IMR-90 (cell line): ENCODE results near the gene CCNT2. TPM values are rescaled to one million over a fixed set of nuclear protein-coding genes. Genes with fewer than 3 reads are reported as not detected.

Experiments
- ATAC-seq: fragments of 200-7000 bp; cut with Tn5 transposase; 2 replicates; pipeline ENCODE4 v1.9.1; 2020; ENCODE audit warnings: low read depth, mild to moderate bottlenecking, moderate library complexity
- BruUV-seq: library from RNA; stranded (reverse); fragments of 400-500 nt; replicated peaks from 2 replicates; lab custom pipeline; 2021; lab: Mats Ljungman, UMichigan
- CTCF ChIA-PET: fragments of 300-600 bp; formaldehyde crosslinking; extraction: SDS; loops from one replicate; lab custom pipeline; 2021; ENCODE audit warnings: antibody characterized with exemption; lab: Yijun Ruan, JAX
- POLR2A ChIA-PET: fragments of 300-600 bp; sonication (Branson Sonifier 250); formaldehyde crosslinking; loops from one replicate; lab custom pipeline; 2022; ENCODE audit warnings: antibody characterized with exemption; ENCODE audit not compliant: unreplicated experiment; lab: Charles Lee
- DNase-seq: peaks from one replicate; pipeline ENCODE4 v3.0.0; 2013
- H2AFZ ChIP-seq: replicated peaks from 2 replicates; pipeline ENCODE3; 2013; ENCODE audit warnings: low read length, mild to moderate bottlenecking; ENCODE audit not compliant: poor library complexity
- H2AK5ac ChIP-seq: 2 replicates; pipeline ENCODE4 v1.6.1; 2013; ENCODE audit warnings: low read depth, low read length, inconsistent platforms
- H2AK9ac ChIP-seq: replicated peaks from 2 replicates; pipeline ENCODE3; 2013; ENCODE audit warnings: mild to moderate bottlenecking, low read depth, low read length, moderate library complexity; ENCODE audit not compliant: poor library complexity
- H2BK120ac ChIP-seq: 2 replicates; pipeline ENCODE4 v1.6.1; 2013; ENCODE audit warnings: low read depth, low read length, inconsistent platforms
- H2BK15ac ChIP-seq: 3 replicates; pipeline ENCODE4 v1.6.1; 2013; ENCODE audit warnings: low read depth, low read length, inconsistent platforms
- H2BK20ac ChIP-seq: 2 replicates; pipeline ENCODE4 v1.6.1; 2013; ENCODE audit warnings: low read depth, mild to moderate bottlenecking, inconsistent platforms, low read length, moderate library complexity
- H2BK5ac ChIP-seq: 2 replicates; pipeline ENCODE4 v1.6.1; 2013; ENCODE audit warnings: mild to moderate bottlenecking, low read depth, low read length, inconsistent platforms; ENCODE audit not compliant: poor library complexity, severe bottlenecking
- H3K14ac ChIP-seq: replicated peaks from 2 replicates; pipeline ENCODE4 v1.6.1; 2013; ENCODE audit warnings: low read depth, low read length, inconsistent platforms
- H3K18ac ChIP-seq: 2 replicates; pipeline ENCODE4 v1.6.1; 2013; ENCODE audit warnings: low read depth, low read length, control low read depth
- H3K23ac ChIP-seq: 2 replicates; pipeline ENCODE4 v1.6.1; 2013; ENCODE audit warnings: low read depth, low read length, inconsistent platforms
- H3K27ac ChIP-seq: 2 replicates; pipeline ENCODE4 v1.5.1; 2013; ENCODE audit warnings: mild to moderate bottlenecking, control low read depth, low read length; ENCODE audit not compliant: insufficient read depth
- H3K27me3 ChIP-seq: 2 replicates; pipeline ENCODE4 v1.6.1; 2013; ENCODE audit warnings: low read length; ENCODE audit not compliant: control insufficient read depth, insufficient read depth
- H3K36me3 ChIP-seq: 2 replicates; pipeline ENCODE4 v1.6.1; 2013; ENCODE audit warnings: low read length, mixed read lengths; ENCODE audit not compliant: control insufficient read depth, insufficient read depth
- H3K4ac ChIP-seq: 2 replicates; pipeline ENCODE4 v1.6.1; 2013; ENCODE audit warnings: low read depth, low read length, inconsistent platforms
- H3K4me1 ChIP-seq: 2 replicates; pipeline ENCODE4 v1.6.1; 2013; ENCODE audit warnings: low read length, mixed read lengths; ENCODE audit not compliant: control insufficient read depth, insufficient read depth
- H3K4me2 ChIP-seq: 2 replicates; pipeline ENCODE4 v1.6.1; 2013; ENCODE audit warnings: low read depth, mild to moderate bottlenecking, control low read depth, low read length, moderate library complexity
- H3K4me3 ChIP-seq: 2 replicates; pipeline ENCODE4 v1.5.1; 2013; ENCODE audit warnings: low read depth, mild to moderate bottlenecking, control low read depth, low read length, moderate library complexity; ENCODE audit not compliant: insufficient read depth
- H3K56ac ChIP-seq: 2 replicates; pipeline ENCODE4 v1.6.1; 2013; ENCODE audit warnings: low read length, inconsistent platforms; ENCODE audit not compliant: insufficient read depth; ENCODE audit errors: extremely low read depth
- H3K79me1 ChIP-seq, 2 experiments: 2 replicates each; pipeline ENCODE4 v1.6.1; 2013; ENCODE audit warnings: low read length in 2 of 2, inconsistent platforms in 1 of 2, low read depth in 1 of 2
- H3K9ac ChIP-seq: 2 replicates; pipeline ENCODE4 v1.6.1; 2013; ENCODE audit warnings: low read depth, low read length, control low read depth
- H3K9me1 ChIP-seq: 2 replicates; pipeline ENCODE4 v1.6.1; 2013; ENCODE audit warnings: low read length, inconsistent platforms; ENCODE audit not compliant: insufficient read depth
- H3K9me3 ChIP-seq: 2 replicates; pipeline ENCODE4 v1.6.1; 2013; ENCODE audit warnings: low read length; ENCODE audit not compliant: control insufficient read depth, insufficient read depth
- H4K20me1 ChIP-seq: 2 replicates; pipeline ENCODE4 v1.6.1; 2013; ENCODE audit warnings: low read length, inconsistent platforms; ENCODE audit not compliant: insufficient read depth
- H4K5ac ChIP-seq: 2 replicates; pipeline ENCODE4 v1.6.1; 2013; ENCODE audit warnings: mild to moderate bottlenecking, low read depth, low read length, control low read depth
- H4K8ac ChIP-seq, 2 experiments: 2 replicates each; pipeline ENCODE4 v1.6.1; 2013; ENCODE audit warnings: low read depth in 2 of 2, low read length in 2 of 2, control low read depth in 1 of 2, inconsistent platforms in 1 of 2
- H4K91ac ChIP-seq: 2 replicates; pipeline ENCODE4 v1.6.1; 2013; ENCODE audit warnings: low read depth, low read length, inconsistent platforms; ENCODE audit not compliant: insufficient read depth
- BHLHE40 ChIP-seq: fragments of 150-350 bp; IDR thresholded peaks from 2 replicates; pipeline ENCODE4 v1.6.1; 2016; ENCODE audit warnings: mild to moderate bottlenecking, low read depth, low read length
- CEBPB ChIP-seq: IDR thresholded peaks from 2 replicates; pipeline ENCODE4 v1.6.1; 2012; ENCODE audit warnings: low read depth, low read length, improper control_type of control experiment
- CHD1 ChIP-seq: IDR thresholded peaks from 2 replicates; pipeline ENCODE4 v1.6.1; 2012; ENCODE audit warnings: low read depth, low read length, improper control_type of control experiment
- CTCF ChIP-seq: conservative IDR thresholded peaks from 2 replicates; pipeline ENCODE4 v1.5.1; 2012; ENCODE audit warnings: mild to moderate bottlenecking, low read depth, low read length, improper control_type of control experiment
- ELK1 ChIP-seq: fragments of 150-350 bp; IDR thresholded peaks from 2 replicates; pipeline ENCODE4 v1.6.1; 2016; ENCODE audit warnings: low read depth, mild to moderate bottlenecking, low read length, moderate library complexity, borderline replicate concordance
- FOS ChIP-seq: fragments of 150-350 bp; IDR thresholded peaks from 2 replicates; pipeline ENCODE4 v1.6.1; 2016; ENCODE audit warnings: low read depth, low read length
- MAFK ChIP-seq: IDR thresholded peaks from 2 replicates; pipeline ENCODE4 v1.6.1; 2012; ENCODE audit warnings: low read depth, low read length, improper control_type of control experiment
- MAZ ChIP-seq: IDR thresholded peaks from 2 replicates; pipeline ENCODE4 v1.6.1; 2012; ENCODE audit warnings: low read depth, mild to moderate bottlenecking, low read length, improper control_type of control experiment, moderate library complexity, borderline replicate concordance
- MXI1 ChIP-seq: IDR thresholded peaks from 2 replicates; pipeline ENCODE4 v1.6.1; 2012; ENCODE audit warnings: low read depth, mild to moderate bottlenecking, low read length, moderate library complexity, borderline replicate concordance
- NFE2L2 ChIP-seq: fragments of 150-350 bp; IDR thresholded peaks from 2 replicates; pipeline ENCODE4 v1.6.1; 2016; ENCODE audit warnings: low read depth, mild to moderate bottlenecking, low read length
- POLR2A ChIP-seq: IDR thresholded peaks from 2 replicates; pipeline ENCODE4 v1.6.1; 2012; ENCODE audit warnings: mild to moderate bottlenecking, low read depth, low read length
- RAD21 ChIP-seq: IDR thresholded peaks from 2 replicates; pipeline ENCODE4 v1.6.1; 2012; ENCODE audit warnings: low read length, improper control_type of control experiment
- RCOR1 ChIP-seq: IDR thresholded peaks from 2 replicates; pipeline ENCODE4 v1.6.1; 2012; ENCODE audit warnings: mild to moderate bottlenecking, low read length, improper control_type of control experiment; ENCODE audit not compliant: insufficient replicate concordance
- RFX5 ChIP-seq: IDR thresholded peaks from 2 replicates; pipeline ENCODE4 v1.8.0; 2012; ENCODE audit warnings: low read depth, mild to moderate bottlenecking, low read length, moderate library complexity
- SMC3 ChIP-seq: fragments of 150-350 bp; IDR thresholded peaks from 2 replicates; pipeline ENCODE4 v1.6.1; 2016; ENCODE audit warnings: low read depth, mild to moderate bottlenecking, antibody characterized with exemption, low read length, moderate library complexity
- USF2 ChIP-seq: fragments of 150-350 bp; IDR thresholded peaks from 2 replicates; pipeline ENCODE4 v1.6.1; 2017; ENCODE audit warnings: mild to moderate bottlenecking, antibody characterized with exemption, low read length, low read depth
- WGBS, 2 experiments: methylation state at CpG; one replicate each; pipeline versions ENCODE4 v1.1.5 to v1.1.7; 2013; ENCODE audit warnings: missing lambda C conversion rate in 2 of 2; ENCODE audit not compliant: insufficient read length in 1 of 2; ENCODE audit errors: extremely low coverage in 2 of 2; 5-methylcytosine and 5-hydroxymethylcytosine counted together
- dilution Hi-C: fragments of 300-500 bp; cut with HindIII; formaldehyde crosslinking; loops from one replicate; pipeline ENCODE4 v1.14.3; 2018; ENCODE audit warnings: low sequenced_read_pairs; ENCODE audit not compliant: unreplicated experiment
- in situ Hi-C: fragments of 300-500 bp; cut with MboI; formaldehyde crosslinking; loops from 3 replicates; pipeline ENCODE4 v1.14.3; 2019; ENCODE audit warnings: low sequenced_read_pairs, inconsistent platforms, mixed read lengths
- intact Hi-C: fragments of 100-400 bp; cut with micrococcal nuclease; formaldehyde crosslinking; loops from 2 replicates; pipeline ENCODE4 v1.10.0; 2022
- polyA plus RNA-seq, 3 experiments: library from polyadenylated mRNA; depleted of rRNA; stranded (reverse); fragments of >200 nt; gene quantifications; 2 replicates each; pipeline ENCODE4 v1.2.3, GENCODE V29; 2012; ENCODE audit warnings: low replicate concordance in 1 of 3
- total RNA-seq: library from RNA; depleted of rRNA; stranded (reverse); fragments of >200 nt; gene quantifications from 2 replicates; pipeline ENCODE4 v1.2.3, GENCODE V29; 2012

The CCNT2 gene
- total and polyA plus RNA-seq, 2 of the 4 experiments (the other 2 are of a cell fraction): 8.8 to 44.6 TPM

- Histone ChIP-seq H2AK5ac (no peak overlapping the region), H3K9me3 (no peaks in the 10 kb centered on the region), H4K8ac (no peak overlapping the region), H3K9ac (no peak overlapping the region), H3K14ac (no peak overlapping the region), H2BK20ac (no peak overlapping the region), H3K9me1 (no peaks in the 10 kb centered on the region), H3K4ac (no peak overlapping the region), H4K20me1 (no peaks in the 10 kb centered on the region), H2BK120ac (no peak overlapping the region), H3K23ac (no peak overlapping the region), H2AFZ (no peak overlapping the region), H3K27me3 (peaks cover 13% of the 10 kb centered on the region), H4K5ac (no peak overlapping the region), H3K79me1 (no peaks in the 10 kb centered on the region), H3K18ac (no peak overlapping the region), H3K4me1 (no peaks in the 10 kb centered on the region), H3K4me3 (no peak overlapping the region), H3K36me3 (no peaks in the 10 kb centered on the region), H2BK15ac (no peak overlapping the region), H4K91ac (no peak overlapping the region), H3K4me2 (no peak overlapping the region), H2BK5ac (no peak overlapping the region), H2AK9ac (no peak overlapping the region), H3K27ac (no peak overlapping the region), H3K56ac (no peak overlapping the region)
- BruUV-seq: no TSS peak
- dilution Hi-C loops: no loop called here
- WGBS, 2 experiments: no CpG with 5 or more reads among the region's 3 CpGs
- ChIA-PET CTCF (no interaction called here), POLR2A (no interaction called here)
- no peak for DNase-seq
- TF ChIP-seq SMC3 (no peak), POLR2A (no peak), RCOR1 (no peak), CEBPB (no peak), CHD1 (no peak), ELK1 (no peak), RAD21 (no peak), BHLHE40 (no peak), FOS (no peak), NFE2L2 (no peak), MAZ (no peak), USF2 (no peak), MXI1 (no peak), RFX5 (no peak), CTCF (no peak), MAFK (no peak)
- ATAC-seq: no peak
- in situ Hi-C loops: loop anchor here (5.0 to 10.0 kb wide), 2 partner anchors 599 to 707 kb away; no protein-coding TSS in a partner anchor
- intact Hi-C loops: no loop called here
Observed at GRCh38 chr2:135005753-135006152, 87.1 kb downstream of the CCNT2 start.
